Skeletal muscle tissue (tissue), 4 donors: ENCODE results near the gene PGM3. TPM values are rescaled to one million over a fixed set of nuclear protein-coding genes. Genes with fewer than 3 reads are reported as not detected.

Experiments
- H3K27ac ChIP-seq: one replicate; pipeline ENCODE4 v1.7.0; 2013; ENCODE audit warnings: mild to moderate bottlenecking, low read depth, low read length, inconsistent platforms
- H3K27me3 ChIP-seq, 3 donors: one replicate each; pipeline ENCODE4 v1.7.0; 2013; ENCODE audit warnings: low read length in 3 of 3; ENCODE audit not compliant: control insufficient read depth in 3 of 3, insufficient read depth in 3 of 3
- H3K36me3 ChIP-seq, 3 donors: one replicate each; pipeline ENCODE4 v1.7.0; 2013; ENCODE audit warnings: low read length in 3 of 3; ENCODE audit not compliant: control insufficient read depth in 3 of 3, insufficient read depth in 3 of 3
- H3K4me1 ChIP-seq, 3 donors: one replicate each; pipeline ENCODE4 v1.7.0; 2013; ENCODE audit warnings: low read length in 3 of 3, mild to moderate bottlenecking in 3 of 3; ENCODE audit not compliant: control insufficient read depth in 3 of 3, insufficient read depth in 3 of 3
- H3K4me3 ChIP-seq, 3 donors: one replicate each; pipeline ENCODE4 v1.7.0; 2013; ENCODE audit warnings: low read length in 3 of 3
- H3K9ac ChIP-seq, 3 donors: one replicate each; pipeline ENCODE4 v1.7.0; 2013; ENCODE audit warnings: low read length in 3 of 3, mild to moderate bottlenecking in 3 of 3, moderate library complexity in 2 of 3, low read depth in 1 of 3
- H3K9me3 ChIP-seq, 3 donors: one replicate each; pipeline ENCODE4 v1.7.0; 2013; ENCODE audit warnings: low read length in 3 of 3; ENCODE audit not compliant: control insufficient read depth in 3 of 3
- total RNA-seq: library from RNA; depleted of rRNA; stranded (reverse); fragments of >200 nt; gene quantifications from one replicate; pipeline ENCODE4 v1.2.3, GENCODE V29; 2014
- donor health status: Osteomylitis.

Gene PGM3
- total RNA-seq, 1 donor from 2014 or later = 46.4 TPM

- no peaks in the 10 kb centered on the region for H3K27me3 ChIP-seq
- no peak overlapping the region for H3K4me3 ChIP-seq
- H3K9ac ChIP-seq = no peak overlapping the region
- H3K36me3 ChIP-seq = peaks cover 34 to 58% (median 57%) of the 10 kb centered on the region in 3 donors
- H3K9me3 ChIP-seq = no peaks in the 10 kb centered on the region
- no peaks in the 10 kb centered on the region for H3K4me1 ChIP-seq
- no peak overlapping the region for H3K27ac ChIP-seq
Measured at GRCh38 chr6:83126223-83126622, 66.8 kb downstream of the PGM3 start.

GRCh38 chr6:83125425-83125824, 67.6 kb downstream of the PGM3 start:
- Histone ChIP-seq H3K9me3 (no peaks in the 10 kb centered on the region), H3K9ac (no peak overlapping the region), H3K4me1 (no peaks in the 10 kb centered on the region), H3K4me3 (no peak overlapping the region), H3K27ac (no peak overlapping the region), H3K27me3 (no peaks in the 10 kb centered on the region), H3K36me3 (peaks cover 32 to 58% (median 51%) of the 10 kb centered on the region in 3 donors)

- H3K27ac ChIP-seq = no peak overlapping the region
- no peaks in the 10 kb centered on the region for H3K4me1 ChIP-seq
- H3K9me3 ChIP-seq = no peaks in the 10 kb centered on the region
- H3K27me3 ChIP-seq = no peaks in the 10 kb centered on the region
- no peak overlapping the region for H3K9ac ChIP-seq
- H3K36me3 ChIP-seq = peaks cover 27 to 57% (median 46%) of the 10 kb centered on the region in 3 donors
- no peak overlapping the region for H3K4me3 ChIP-seq
Measured at GRCh38 chr6:83124553-83124952, 68.5 kb downstream of the PGM3 start.

- no peaks in the 10 kb centered on the region for H3K4me1 ChIP-seq
- H3K9me3 ChIP-seq = no peaks in the 10 kb centered on the region
- H3K4me3 ChIP-seq = no peak overlapping the region
- no peak overlapping the region for H3K9ac ChIP-seq
- peaks cover 0 to 27% (median 14%) of the 10 kb centered on the region in 3 donors for H3K36me3 ChIP-seq
- no peak overlapping the region for H3K27ac ChIP-seq
- H3K27me3 ChIP-seq = no peaks in the 10 kb centered on the region
Measured at GRCh38 chr6:83119742-83120300, 73.2 kb downstream of the PGM3 start.

GRCh38 chr6:83117802-83118201, 75.3 kb downstream of the PGM3 start:
- H3K27ac ChIP-seq = no peak overlapping the region
- no peak overlapping the region for H3K9ac ChIP-seq
- peaks cover 0 to 17% (median 8%) of the 10 kb centered on the region in 3 donors for H3K36me3 ChIP-seq
- no peaks in the 10 kb centered on the region for H3K9me3 ChIP-seq
- no peaks in the 10 kb centered on the region for H3K27me3 ChIP-seq
- H3K4me3 ChIP-seq = no peak overlapping the region
- no peaks in the 10 kb centered on the region for H3K4me1 ChIP-seq

Other genes with a start within 250 kb of the PGM3 start
- 17.2 TPM for gene UBE3D, start 127.4 kb downstream of the PGM3 start, total RNA-seq
- 19.3 TPM for gene DOP1A, start 125.6 kb downstream of the PGM3 start, total RNA-seq
- 2.6 TPM for gene RWDD2A, start 92 bp upstream of the PGM3 start, total RNA-seq
- 2.6 TPM for gene ME1, start 237.8 kb upstream of the PGM3 start, total RNA-seq